ENCODE measurements around the gene SSU72.

The SSU72 gene

GRCh38 chr1:1619917-1620361 lies 45.3 kb upstream of the SSU72 start:
- Histone ChIP-seq H3K4me2 (no peak overlapping the region), H4K20me1 (peaks cover under 1 to 89% (median 55%) of the 10 kb centered on the region in 11 experiments; a peak in 18 of 22 replicates), H3K9ac (no peak overlapping the region), H3K4me1 (peaks cover 12 to 30% (median 17%) of the 10 kb centered on the region in 10 experiments), H3K27me3 (no peaks in the 10 kb centered on the region), H3K36me3 (peaks cover 0 to 28% (median 14%) of the 10 kb centered on the region in 11 experiments; a peak in 14 of 22 replicates), H3K4me3 (no peak overlapping the region), H3K27ac (no peak overlapping the region), H3K9me3 (replicated peaks in 1 of 11) (no peaks in the 10 kb centered on the region)
- no peak for TF ChIP-seq Cebpa-rat (IDR thresholded peaks at IDR 0.05)

DNA sequence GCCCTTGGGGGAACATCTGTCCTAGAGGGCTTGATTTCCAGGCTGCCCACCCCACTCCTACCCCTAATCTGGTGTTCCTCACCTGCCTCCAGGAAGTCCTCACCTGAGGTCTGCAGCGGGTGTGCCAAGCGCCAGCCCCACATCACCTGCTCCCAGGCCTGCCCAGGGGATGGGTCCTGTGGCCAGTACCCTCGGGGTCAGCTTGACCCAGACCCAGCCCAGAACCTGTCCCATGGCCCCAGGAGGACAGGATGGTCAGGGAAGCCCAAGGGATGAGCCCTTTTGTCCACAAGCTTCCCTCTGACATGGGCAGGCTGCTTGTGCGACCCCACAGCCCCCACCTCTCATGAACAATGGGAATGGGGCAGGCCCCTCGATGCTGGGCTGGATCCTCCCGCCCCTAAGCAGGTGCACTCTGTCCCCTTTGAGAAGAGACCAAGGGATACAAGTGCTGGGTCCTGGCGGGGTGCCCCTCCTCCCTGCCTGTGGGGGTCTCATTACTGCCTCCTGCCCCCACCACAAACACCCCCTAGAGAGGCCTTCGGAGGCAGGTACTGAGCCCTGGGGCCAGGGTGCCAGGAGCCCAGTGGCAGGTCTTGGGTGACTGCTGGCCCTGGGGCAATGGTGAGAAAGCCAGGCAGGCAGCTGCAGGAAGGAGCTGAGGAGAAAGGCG lies 43.9 kb upstream of the SSU72 start:
- Histone ChIP-seq H4K20me1 (peaks cover 11 to 89% (median 67%) of the 10 kb centered on the region in 11 experiments; a peak in 19 of 22 replicates), H3K9me3 (replicated peaks in 1 of 11) (no peaks in the 10 kb centered on the region), H3K4me1 (peaks cover 23 to 44% (median 28%) of the 10 kb centered on the region in 10 experiments), H3K9ac (peak overlapping the region in 3 of 11 experiments; percentile 26 to 99 (median 31); a peak in 2 of 22 replicates), H3K27ac (no peak overlapping the region), H3K4me3 (no peak overlapping the region), H3K36me3 (peaks cover 0 to 28% (median 14%) of the 10 kb centered on the region in 11 experiments; a peak in 14 of 22 replicates), H3K27me3 (no peaks in the 10 kb centered on the region), H3K4me2 (no peak overlapping the region)
- TF ChIP-seq Cebpa-rat (IDR thresholded peaks at IDR 0.05), result no peak

DNA sequence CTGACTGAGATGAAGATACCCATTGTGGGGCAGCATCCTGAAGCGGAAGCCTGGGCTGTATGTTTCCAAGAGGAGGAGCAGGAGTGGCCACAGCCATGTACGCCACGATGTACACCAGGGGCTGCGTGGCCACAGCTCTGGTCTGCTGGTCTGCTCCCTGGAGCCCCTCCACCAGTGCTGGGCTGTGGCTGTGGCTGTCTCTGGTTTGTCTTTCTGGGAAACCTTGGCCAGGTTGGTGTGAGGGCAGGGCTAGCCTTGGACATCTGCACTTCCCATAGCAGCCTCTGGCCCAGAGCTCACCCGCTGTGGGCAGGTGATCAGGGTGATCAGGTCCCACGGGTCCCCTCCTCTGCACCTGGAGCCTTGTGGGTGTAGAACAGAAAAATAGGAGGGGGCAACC lies 43.3 kb upstream of the SSU72 start:
- Histone ChIP-seq H3K9me3 (replicated peaks in 1 of 11) (no peaks in the 10 kb centered on the region), H3K9ac (peak overlapping the region in 9 of 11 experiments; percentile 26 to 99 (median 96); a peak in 7 of 22 replicates), H3K36me3 (peaks cover 0 to 28% (median 14%) of the 10 kb centered on the region in 11 experiments; a peak in 14 of 22 replicates), H3K4me3 (no peak overlapping the region), H4K20me1 (peaks cover 11 to 87% (median 67%) of the 10 kb centered on the region in 11 experiments; a peak in 19 of 22 replicates), H3K27me3 (no peaks in the 10 kb centered on the region), H3K27ac (no peak overlapping the region), H3K4me1 (peaks cover 27 to 46% (median 32%) of the 10 kb centered on the region in 10 experiments), H3K4me2 (peak overlapping the region in 5 of 11 experiments; percentile 84 to 100 (median 98); a peak in 4 of 22 replicates)
- TF ChIP-seq Cebpa-rat (IDR thresholded peaks at IDR 0.05), result no peak

DNA sequence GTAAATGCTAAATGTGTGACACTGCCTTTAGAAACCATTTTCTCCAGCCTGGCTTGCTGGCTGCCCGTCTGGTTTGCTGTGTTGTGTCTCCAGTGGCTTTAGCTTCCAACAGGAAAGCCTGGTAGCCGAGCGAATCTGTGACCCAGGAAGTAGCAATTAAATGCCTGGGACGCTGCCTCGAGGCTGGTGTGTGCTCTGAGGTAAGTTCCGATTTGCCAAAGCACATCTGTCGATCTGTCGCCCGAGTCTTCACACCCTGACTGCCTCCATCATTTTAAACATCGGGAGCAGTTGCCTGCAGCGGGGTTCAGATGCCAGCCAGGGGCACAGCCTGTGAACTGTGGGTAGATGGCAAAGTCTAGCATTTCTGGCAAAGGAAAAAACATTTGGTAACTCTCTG lies 42.9 kb upstream of the SSU72 start:
- Histone ChIP-seq H3K9ac (peak overlapping the region in 9 of 11 experiments; percentile 37 to 99 (median 96); a peak in 12 of 22 replicates), H3K4me3 (peak overlapping the region in 2 of 10 experiments; percentile 83 to 86; a peak in 1 of 20 replicates)

DNA sequence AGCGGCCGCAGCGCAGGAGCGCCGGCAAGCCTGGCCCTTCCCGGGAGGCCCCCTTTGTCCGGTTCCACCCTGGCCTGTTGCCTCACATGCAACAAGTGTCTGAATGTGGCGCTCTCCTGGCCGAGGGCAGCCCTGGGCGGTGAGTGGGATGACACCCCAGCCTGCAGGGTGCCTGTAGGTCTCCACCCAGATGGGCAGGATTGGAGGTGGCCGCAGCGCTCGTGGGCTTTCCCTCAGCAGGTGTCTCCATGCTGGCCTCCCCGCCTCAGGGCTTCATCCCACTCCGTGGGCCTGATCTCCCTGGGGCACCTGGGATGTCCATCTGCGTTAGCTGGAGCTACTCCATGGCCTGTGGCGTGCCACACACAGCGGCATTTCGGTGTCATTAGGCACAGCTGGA lies 42.2 kb upstream of the SSU72 start:
- peaks cover 27 to 47% (median 33%) of the 10 kb centered on the region in 10 experiments for H3K4me1 ChIP-seq
- no peak for TF ChIP-seq Cebpa-rat (IDR thresholded peaks at IDR 0.05)
- 0 out of 22 replicates have a peak overlapping the region, but pooled peaks of 1 of the 11 experiments have one; percentile 96 for H3K27ac ChIP-seq
- H3K27me3 ChIP-seq, result no peaks in the 10 kb centered on the region
- peaks cover 0 to 28% (median 14%) of the 10 kb centered on the region in 11 experiments; a peak in 14 of 22 replicates for H3K36me3 ChIP-seq
- H3K9ac ChIP-seq, result peak overlapping the region; percentile 90 to 99 (median 96)
- H3K4me2 ChIP-seq, result peak overlapping the region; percentile 84 to 100 (median 98)
- H4K20me1 ChIP-seq, result peaks cover 11 to 76% (median 58%) of the 10 kb centered on the region in 11 experiments; a peak in 18 of 22 replicates
- no peaks in the 10 kb centered on the region for H3K9me3 ChIP-seq (replicated peaks in 1 of 11)
- H3K4me3 ChIP-seq, result peak overlapping the region; percentile 81 to 98 (median 90)

More for the DNA sequence above, 42.9 kb upstream of the SSU72 start:
- Histone ChIP-seq H3K27me3 (no peaks in the 10 kb centered on the region), H3K36me3 (peaks cover 0 to 28% (median 14%) of the 10 kb centered on the region in 11 experiments; a peak in 14 of 22 replicates), H3K9me3 (replicated peaks in 1 of 11) (no peaks in the 10 kb centered on the region), H3K4me2 (peak overlapping the region; percentile 84 to 100 (median 98); a peak in 18 of 22 replicates), H4K20me1 (peaks cover 11 to 83% (median 65%) of the 10 kb centered on the region in 11 experiments; a peak in 19 of 22 replicates), H3K27ac (no peak overlapping the region), H3K4me1 (peaks cover 27 to 46% (median 32%) of the 10 kb centered on the region in 10 experiments)
- TF ChIP-seq Cebpa-rat (IDR thresholded peaks at IDR 0.05), result no peak

- Histone ChIP-seq H3K4me3 (peak overlapping the region; percentile 81 to 98 (median 90)), H4K20me1 (peaks cover 11 to 70% (median 52%) of the 10 kb centered on the region in 11 experiments; a peak in 18 of 22 replicates), H3K9me3 (replicated peaks in 1 of 11) (no peaks in the 10 kb centered on the region), H3K9ac (peak overlapping the region; percentile 90 to 99 (median 96)), H3K36me3 (peaks cover 0 to 28% (median 14%) of the 10 kb centered on the region in 11 experiments; a peak in 14 of 22 replicates), H3K27me3 (no peaks in the 10 kb centered on the region), H3K4me2 (peak overlapping the region; percentile 84 to 100 (median 98)), H3K27ac (peak overlapping the region; percentile 91 to 99 (median 97)), H3K4me1 (peaks cover 27 to 54% (median 38%) of the 10 kb centered on the region in 10 experiments)
- no peak for TF ChIP-seq Cebpa-rat (IDR thresholded peaks at IDR 0.05)
Measured at GRCh38 chr1:1616045-1616790, 41.6 kb upstream of the SSU72 start.

DNA sequence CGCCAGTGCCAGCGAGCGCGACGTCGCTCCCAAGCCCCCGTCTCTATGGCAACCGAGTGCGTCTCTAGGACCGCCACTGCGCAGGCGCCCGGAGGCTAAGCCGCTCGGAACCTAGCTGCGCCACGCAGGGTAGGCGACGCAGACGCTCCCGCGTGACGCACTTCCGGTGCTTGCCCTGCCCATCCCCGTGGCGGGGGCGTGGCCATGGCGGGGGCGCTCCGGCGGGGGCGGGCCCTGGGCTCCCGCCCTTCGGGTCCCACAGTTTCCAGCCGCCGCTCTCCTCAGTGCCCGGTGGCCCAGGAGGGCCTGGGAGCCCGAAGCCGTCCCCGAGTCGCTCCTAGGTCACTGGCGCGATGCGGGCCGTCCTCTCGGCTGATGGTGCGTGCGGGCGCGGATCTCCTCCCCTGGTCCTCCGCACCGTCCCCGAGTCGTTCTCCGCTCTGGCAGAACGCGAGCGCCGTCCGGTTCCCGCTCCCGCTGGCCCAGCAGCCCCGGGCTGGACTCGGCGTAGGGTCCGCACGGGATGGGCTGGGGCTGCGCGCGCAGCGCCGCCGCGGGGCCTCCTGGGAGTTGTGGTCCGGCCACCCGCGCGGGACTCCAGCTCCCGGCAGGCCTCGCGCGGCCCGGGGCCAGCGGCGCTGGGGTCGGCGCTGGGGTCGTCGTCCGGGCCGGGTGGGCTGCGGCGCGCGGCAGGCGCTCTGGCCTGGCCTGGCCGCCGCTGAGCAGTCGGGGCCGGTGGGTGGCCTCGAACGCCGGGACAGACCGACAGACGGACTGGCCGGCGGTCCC lies 40.8 kb upstream of the SSU72 start, which contains the start of gene MIB2:
MIB2 (plus strand) TSS at position 245 of the 789 bp plus-strand sequence. CDS start 7,953 bp downstream, outside the sequence.
- peaks cover 27 to 50% (median 38%) of the 10 kb centered on the region in 10 experiments for H3K4me1 ChIP-seq
- peak within 1 kb of the TSS; percentile 81 to 98 (median 90) for H3K4me3 ChIP-seq
- TF ChIP-seq Cebpa-rat (IDR thresholded peaks at IDR 0.05), result no peak
- peak within 1 kb of the TSS; percentile 90 to 99 (median 96) for H3K9ac ChIP-seq
- H3K9me3 ChIP-seq (replicated peaks in 1 of 11), result no peaks in the 10 kb centered on the region
- peak within 1 kb of the TSS; percentile 84 to 100 (median 98) for H3K4me2 ChIP-seq
- H3K27ac ChIP-seq, result peak within 1 kb of the TSS; percentile 91 to 99 (median 97)
- peaks cover 0 to 28% (median 14%) of the 10 kb centered on the region in 11 experiments; a peak in 14 of 22 replicates for H3K36me3 ChIP-seq
- peaks cover 11 to 62% (median 44%) of the 10 kb centered on the region in 11 experiments; a peak in 18 of 22 replicates for H4K20me1 ChIP-seq
- H3K27me3 ChIP-seq, result no peaks in the 10 kb centered on the region

GRCh38 chr1:1614954-1615255 lies 40.2 kb upstream of the SSU72 start:
- peaks cover 0 to 28% (median 14%) of the 10 kb centered on the region in 11 experiments; a peak in 14 of 22 replicates for H3K36me3 ChIP-seq
- peak overlapping the region; percentile 81 to 98 (median 90) for H3K4me3 ChIP-seq
- peaks cover 27 to 49% (median 37%) of the 10 kb centered on the region in 10 experiments for H3K4me1 ChIP-seq
- peak overlapping the region in 10 of 11 experiments; percentile 93 to 99 (median 97); a peak in 19 of 22 replicates for H3K27ac ChIP-seq
- H3K9ac ChIP-seq, result peak overlapping the region; percentile 90 to 99 (median 96)
- peak overlapping the region; percentile 84 to 100 (median 98) for H3K4me2 ChIP-seq
- peaks cover 11 to 57% (median 39%) of the 10 kb centered on the region in 11 experiments; a peak in 18 of 22 replicates for H4K20me1 ChIP-seq
- H3K27me3 ChIP-seq, result no peaks in the 10 kb centered on the region
- H3K9me3 ChIP-seq (replicated peaks in 1 of 11), result no peaks in the 10 kb centered on the region
- no peak for TF ChIP-seq Cebpa-rat (IDR thresholded peaks at IDR 0.05)
